KMS-11 (cell line): ENCODE measurements around the gene SUPV3L1.

Source experiments
- H2AFZ ChIP-seq: fragments of 200-600 bp; sonication (generic); 2 replicates; pipeline ENCODE4 v1.6.1; 2016; ENCODE audit warnings: antibody characterized with exemption, mixed run types, low read depth
- H3K27ac ChIP-seq: fragments of 200-600 bp; sonication (generic); 2 replicates; pipeline ENCODE4 v1.6.1; 2016; ENCODE audit warnings: mild to moderate bottlenecking, mixed run types
- H3K27me3 ChIP-seq: fragments of 200-600 bp; sonication (generic); 2 replicates; pipeline ENCODE4 v1.6.1; 2017; ENCODE audit warnings: mild to moderate bottlenecking, low read depth, mixed run types, moderate library complexity; ENCODE audit not compliant: insufficient read depth
- H3K36me3 ChIP-seq: fragments of 200-600 bp; sonication (generic); 2 replicates; pipeline ENCODE4 v1.6.1; 2017; ENCODE audit warnings: mild to moderate bottlenecking, mixed run types; ENCODE audit not compliant: insufficient read depth
- H3K4me1 ChIP-seq: fragments of 200-600 bp; sonication (generic); 2 replicates; pipeline ENCODE4 v1.6.1; 2016; ENCODE audit warnings: mild to moderate bottlenecking, low read depth, mixed run types; ENCODE audit not compliant: poor library complexity, severe bottlenecking
- H3K4me2 ChIP-seq: fragments of 200-600 bp; sonication (generic); 2 replicates; pipeline ENCODE4 v1.7.0; 2016; ENCODE audit warnings: mild to moderate bottlenecking, mixed run types
- H3K4me3 ChIP-seq: fragments of 200-600 bp; sonication (generic); IDR thresholded peaks from 2 replicates; pipeline ENCODE4 v1.6.1; 2017; ENCODE audit warnings: low read depth, low read length, mixed read lengths; ENCODE audit not compliant: insufficient read depth
- H3K79me2 ChIP-seq: fragments of 200-600 bp; sonication (generic); 2 replicates; pipeline ENCODE4 v1.6.1; 2016; ENCODE audit warnings: low read depth, mixed run types; ENCODE audit not compliant: insufficient read depth
- H3K9ac ChIP-seq: fragments of 200-600 bp; sonication (generic); 2 replicates; pipeline ENCODE4 v1.6.1; 2016; ENCODE audit warnings: mild to moderate bottlenecking, mixed run types
- H4K20me1 ChIP-seq: fragments of 200-600 bp; sonication (generic); 2 replicates; pipeline ENCODE4 v1.6.1; 2016; ENCODE audit warnings: mild to moderate bottlenecking, mixed run types; ENCODE audit not compliant: insufficient read depth
- CTCF ChIP-seq: fragments of 200-600 bp; sonication (generic); conservative IDR thresholded peaks from 2 replicates; pipeline ENCODE4 v1.6.1; 2017; ENCODE audit warnings: low read depth, mild to moderate bottlenecking, antibody characterized with exemption, low read length, moderate library complexity, mixed read lengths

SUPV3L1 gene

GRCh38 chr10:69142983-69143382 lies 37.1 kb upstream of the SUPV3L1 start:
- H3K4me1 ChIP-seq, result no peaks in the 10 kb centered on the region
- H3K4me3 ChIP-seq, result no peak overlapping the region
- H3K79me2 ChIP-seq, result peaks cover 19% of the 10 kb centered on the region; the same call in 1 of the 2 replicates
- H3K27ac ChIP-seq, result no peak overlapping the region
- H3K36me3 ChIP-seq, result no peaks in the 10 kb centered on the region
- H3K9ac ChIP-seq, result no peak overlapping the region
- TF ChIP-seq CTCF, result no peak
- H2AFZ ChIP-seq, result no peak overlapping the region
- no peaks in the 10 kb centered on the region for H4K20me1 ChIP-seq
- no peaks in the 10 kb centered on the region for H3K27me3 ChIP-seq
- H3K4me2 ChIP-seq, result no peak overlapping the region

DNA sequence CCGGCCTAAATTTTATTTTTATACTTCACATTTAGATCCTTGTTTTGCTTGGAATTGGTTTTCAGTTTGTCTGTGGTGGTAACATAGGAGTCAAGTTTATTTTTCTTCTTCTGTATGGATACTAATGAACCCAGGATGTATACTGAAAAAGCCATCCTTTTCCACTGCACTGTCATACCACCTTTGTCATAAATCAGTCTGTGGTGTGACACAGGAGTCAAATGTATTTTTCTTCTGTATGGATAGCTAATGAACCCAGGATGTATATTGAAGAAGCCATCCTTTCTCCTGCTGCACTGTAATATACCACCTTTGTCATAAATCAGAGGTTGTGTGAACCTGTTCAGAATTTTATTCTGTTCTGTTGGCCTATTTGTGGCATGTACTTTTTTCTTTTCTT lies 34.7 kb upstream of the SUPV3L1 start:
- Histone ChIP-seq H3K4me3 (no peak overlapping the region), H3K4me2 (no peak overlapping the region), H3K27me3 (no peaks in the 10 kb centered on the region), H3K27ac (no peak overlapping the region), H3K9ac (no peak overlapping the region), H3K36me3 (no peaks in the 10 kb centered on the region), H4K20me1 (no peaks in the 10 kb centered on the region), H3K4me1 (no peaks in the 10 kb centered on the region), H3K79me2 (peaks cover 14% of the 10 kb centered on the region; the same call in 1 of the 2 replicates), H2AFZ (no peak overlapping the region)
- no peak for TF ChIP-seq CTCF

- no peak for TF ChIP-seq CTCF
- no peak overlapping the region for H3K27ac ChIP-seq
- no peaks in the 10 kb centered on the region for H3K36me3 ChIP-seq
- no peak overlapping the region for H3K9ac ChIP-seq
- no peaks in the 10 kb centered on the region for H4K20me1 ChIP-seq
- no peaks in the 10 kb centered on the region for H3K27me3 ChIP-seq
- peaks cover 14% of the 10 kb centered on the region; the same call in 1 of the 2 replicates for H3K79me2 ChIP-seq
- H2AFZ ChIP-seq, result no peak overlapping the region
- H3K4me3 ChIP-seq, result no peak overlapping the region
- no peaks in the 10 kb centered on the region for H3K4me1 ChIP-seq
- no peak overlapping the region for H3K4me2 ChIP-seq
Measured at GRCh38 chr10:69145864-69146263, 34.2 kb upstream of the SUPV3L1 start.

- Histone ChIP-seq H3K4me2 (no peak overlapping the region), H3K36me3 (no peaks in the 10 kb centered on the region), H3K79me2 (peaks cover 14% of the 10 kb centered on the region; the same call in 1 of the 2 replicates), H2AFZ (no peak overlapping the region), H3K27me3 (no peaks in the 10 kb centered on the region), H3K27ac (no peak overlapping the region), H3K9ac (no peak overlapping the region), H4K20me1 (no peaks in the 10 kb centered on the region), H3K4me3 (no peak overlapping the region), H3K4me1 (no peaks in the 10 kb centered on the region)
- TF ChIP-seq CTCF, result no peak
Measured at GRCh38 chr10:69146759-69147158, 33.3 kb upstream of the SUPV3L1 start.

- no peak overlapping the region for H2AFZ ChIP-seq
- no peaks in the 10 kb centered on the region for H3K27me3 ChIP-seq
- no peaks in the 10 kb centered on the region for H4K20me1 ChIP-seq
Measured at GRCh38 chr10:69151984-69152383, 28.1 kb upstream of the SUPV3L1 start.

More at GRCh38 chr10:69151984-69152383, 28.1 kb upstream of the SUPV3L1 start:
- Histone ChIP-seq H3K9ac (no peak overlapping the region), H3K36me3 (no peaks in the 10 kb centered on the region), H3K79me2 (peaks cover 5% of the 10 kb centered on the region; the same call in 1 of the 2 replicates), H3K4me1 (no peaks in the 10 kb centered on the region), H3K27ac (no peak overlapping the region), H3K4me2 (no peak overlapping the region), H3K4me3 (no peak overlapping the region)
- no peak for TF ChIP-seq CTCF
